ENCODE measurements around the gene PREX1.
"Not testable (repeated sequence)": the region's sequence is repeated elsewhere in the genome, so short reads cannot be mapped to it uniquely, and the experiment has no call there.

The PREX1 gene

DNA sequence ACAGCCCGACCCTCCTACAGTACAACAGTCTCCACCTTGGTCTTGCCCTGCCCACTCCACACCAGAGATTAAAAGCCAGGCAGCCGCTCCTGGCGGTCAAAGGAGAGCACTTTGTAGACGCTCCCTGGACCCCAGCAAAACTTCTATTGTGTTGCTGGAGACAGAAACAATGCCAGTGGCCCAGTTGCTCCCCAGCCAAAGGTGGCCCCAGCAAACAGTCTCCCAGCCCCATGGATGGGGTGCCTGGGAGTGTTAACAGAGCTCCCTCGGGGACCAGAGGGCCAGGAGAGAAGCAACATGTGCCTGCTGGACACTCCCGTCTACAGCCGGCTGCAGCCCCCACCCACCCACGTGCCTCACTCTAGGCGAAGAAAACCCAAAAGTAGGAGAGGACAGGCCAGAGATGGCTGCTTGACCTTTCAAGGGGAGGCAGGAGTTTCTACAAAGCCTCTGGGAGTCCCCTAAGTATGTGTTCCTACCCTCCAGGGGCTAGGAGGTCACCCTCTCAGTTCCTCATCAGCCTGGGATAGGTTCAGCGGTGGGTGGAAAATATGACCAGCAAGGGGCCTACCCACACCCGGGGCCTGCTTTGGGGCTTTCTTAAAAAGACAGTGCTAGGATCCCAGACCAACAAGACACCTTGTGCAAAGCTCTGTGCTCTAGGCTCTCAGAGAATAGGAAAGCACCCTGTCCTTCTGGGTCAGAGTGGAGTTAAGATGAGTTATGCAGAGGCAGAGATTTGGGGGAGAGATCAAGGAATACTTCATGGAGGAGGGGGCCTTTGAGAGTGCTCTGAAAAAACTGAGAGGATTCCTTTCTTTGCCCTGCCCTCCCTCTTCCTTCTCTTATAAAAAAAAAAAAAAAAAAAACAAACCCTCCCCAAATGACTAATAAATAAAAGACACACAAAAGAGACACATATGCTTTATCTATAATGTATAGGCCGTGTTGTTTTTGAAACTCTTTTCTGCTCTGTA, 19.0 kb upstream of the PREX1 start:
- no peak overlapping the region for H3K4me3 ChIP-seq (ENCODE audit: low read depth, low read length)
- no peak for TF ChIP-seq CTCF (IDR thresholded peaks at IDR 0.05; ENCODE audit: borderline replicate concordance, insufficient read depth, low read depth, low read length)

GRCh38 chr20:48845721-48846306, 18.0 kb upstream of the PREX1 start:
- no peak overlapping the region for H3K4me3 ChIP-seq (ENCODE audit: low read depth, low read length)
- no peak for TF ChIP-seq CTCF (IDR thresholded peaks at IDR 0.05; ENCODE audit: borderline replicate concordance, insufficient read depth, low read depth, low read length)

GRCh38 chr20:48844996-48845395, 17.2 kb upstream of the PREX1 start:
- no peak overlapping the region for H3K4me3 ChIP-seq (ENCODE audit: low read depth, low read length)
- no peak for TF ChIP-seq CTCF (IDR thresholded peaks at IDR 0.05; ENCODE audit: borderline replicate concordance, insufficient read depth, low read depth, low read length)

DNA sequence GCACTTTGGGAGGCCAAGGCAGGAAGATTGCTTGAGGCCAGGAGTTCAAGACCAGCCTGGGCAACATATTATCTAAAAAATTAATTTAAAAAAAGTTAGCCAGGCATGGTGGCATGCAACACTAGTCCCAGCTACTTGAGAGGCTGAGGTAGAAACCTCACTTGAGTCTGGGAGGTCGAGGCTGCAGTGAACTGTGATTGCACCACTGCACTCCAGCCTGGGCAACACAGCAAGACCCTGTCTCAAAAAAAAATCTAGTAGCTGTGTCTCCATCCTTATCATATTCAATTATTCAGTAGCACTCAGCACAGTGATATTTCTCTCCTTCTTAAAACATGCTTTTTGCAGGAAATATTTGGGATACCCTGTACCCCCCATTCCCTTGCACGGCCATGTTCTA, 16.1 kb upstream of the PREX1 start:
- not testable (repeated sequence) for H3K4me3 ChIP-seq (ENCODE audit: low read depth, low read length)

- no peak overlapping the region for H3K4me3 ChIP-seq (ENCODE audit: low read depth, low read length)
- TF ChIP-seq CTCF (IDR thresholded peaks at IDR 0.05; ENCODE audit: borderline replicate concordance, insufficient read depth, low read depth, low read length), result no peak
Measured at GRCh38 chr20:48843057-48843806, 15.4 kb upstream of the PREX1 start.

DNA sequence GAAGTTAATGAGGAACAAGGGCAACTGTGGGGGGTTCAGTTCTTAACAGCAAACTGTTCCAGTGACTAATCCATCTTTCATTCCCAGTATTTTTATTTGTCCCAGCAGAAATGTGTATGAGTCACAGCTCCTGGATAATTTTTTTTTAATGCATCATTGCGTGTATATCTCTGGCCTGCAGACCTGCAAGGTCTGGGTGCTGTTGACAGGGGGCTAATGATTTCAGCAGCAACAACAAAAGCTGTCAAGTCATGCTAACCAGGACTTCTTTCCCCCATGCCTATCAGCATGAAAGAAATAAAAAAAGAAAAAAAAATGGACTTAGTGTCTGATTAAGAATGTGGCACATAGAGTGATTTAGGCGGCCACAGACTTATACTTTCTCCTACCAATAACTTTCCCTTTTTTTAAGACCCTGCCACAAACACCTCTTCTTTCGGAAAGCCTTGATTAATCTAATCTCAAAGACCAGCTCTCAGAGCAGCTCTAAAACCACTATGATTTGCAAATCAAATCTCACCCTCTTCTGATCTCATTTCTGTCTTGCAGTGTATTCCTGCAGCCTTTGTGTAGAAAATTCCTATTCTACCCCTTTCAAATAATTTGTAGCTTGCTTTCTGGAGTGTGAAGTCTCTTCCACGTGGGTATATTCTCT, 14.2 kb upstream of the PREX1 start:
- H3K4me3 ChIP-seq (ENCODE audit: low read depth, low read length), result no peak overlapping the region
- TF ChIP-seq CTCF (IDR thresholded peaks at IDR 0.05; ENCODE audit: borderline replicate concordance, insufficient read depth, low read depth, low read length), result no peak
